ENCODE results near the gene IL22RA2. TPM values are rescaled to one million over a fixed set of nuclear protein-coding genes. Genes with fewer than 3 reads are reported as not detected.
"Not testable (repeated sequence)": the region's sequence is repeated elsewhere in the genome, so short reads cannot be mapped to it uniquely, and the experiment has no call there.

IL22RA2 gene
- total RNA-seq, 1 donor from 2014 or later: not detected

GRCh38 chr6:137213331-137213740 is 39.9 kb upstream of the IL22RA2 start:
- Histone ChIP-seq H3K4me3 (ENCODE audit: low read depth, low read length) (no peak overlapping the region), H3K27me3 (ENCODE audit: control insufficient read depth, insufficient read depth, low read length) (no peaks in the 10 kb centered on the region), H3K36me3 (ENCODE audit: control insufficient read depth, insufficient read depth, low read length) (peaks cover 3% of the 10 kb centered on the region)
- FAIRE-seq (no peak), DNase-seq (ENCODE audit: low read depth) (no peak)
- no peak for TF ChIP-seq CTCF (IDR thresholded peaks at IDR 0.05; ENCODE audit: insufficient read depth, low read length, severe bottlenecking)

- TF ChIP-seq CTCF (IDR thresholded peaks at IDR 0.05; ENCODE audit: insufficient read depth, low read length, severe bottlenecking): no peak
- H3K27me3 ChIP-seq (ENCODE audit: control insufficient read depth, insufficient read depth, low read length): no peaks in the 10 kb centered on the region
- H3K4me3 ChIP-seq (ENCODE audit: low read depth, low read length): no peak overlapping the region
- DNase-seq (ENCODE audit: low read depth): no peak
- FAIRE-seq: no peak
- peaks cover 3% of the 10 kb centered on the region for H3K36me3 ChIP-seq (ENCODE audit: control insufficient read depth, insufficient read depth, low read length)
Observed at GRCh38 chr6:137211910-137212309, 38.5 kb upstream of the IL22RA2 start.

- DNase-seq (ENCODE audit: low read depth): peak; percentile 12
- Histone ChIP-seq H3K36me3 (ENCODE audit: control insufficient read depth, insufficient read depth, low read length) (peaks cover 4% of the 10 kb centered on the region), H3K4me3 (ENCODE audit: low read depth, low read length) (no peak overlapping the region), H3K27me3 (ENCODE audit: control insufficient read depth, insufficient read depth, low read length) (no peaks in the 10 kb centered on the region)
- no peak for FAIRE-seq
- no peak for TF ChIP-seq CTCF (IDR thresholded peaks at IDR 0.05; ENCODE audit: insufficient read depth, low read length, severe bottlenecking)
Observed at GRCh38 chr6:137210903-137211302, 37.5 kb upstream of the IL22RA2 start.

- no peak for DNase-seq (ENCODE audit: low read depth)
- Histone ChIP-seq H3K36me3 (ENCODE audit: control insufficient read depth, insufficient read depth, low read length) (peaks cover 7% of the 10 kb centered on the region), H3K4me3 (ENCODE audit: low read depth, low read length) (no peak overlapping the region), H3K27me3 (ENCODE audit: control insufficient read depth, insufficient read depth, low read length) (no peaks in the 10 kb centered on the region)
- FAIRE-seq: no peak
- TF ChIP-seq CTCF (IDR thresholded peaks at IDR 0.05; ENCODE audit: insufficient read depth, low read length, severe bottlenecking): no peak
Observed at GRCh38 chr6:137208279-137208678, 34.8 kb upstream of the IL22RA2 start.

GRCh38 chr6:137207457-137207856 is 34.0 kb upstream of the IL22RA2 start:
- H3K36me3 ChIP-seq (ENCODE audit: control insufficient read depth, insufficient read depth, low read length); DNase-seq (ENCODE audit: low read depth); H3K27me3 ChIP-seq (ENCODE audit: control insufficient read depth, insufficient read depth, low read length); H3K4me3 ChIP-seq (ENCODE audit: low read depth, low read length); FAIRE-seq: not testable (repeated sequence)

GRCh38 chr6:137206577-137206976 is 33.1 kb upstream of the IL22RA2 start:
- DNase-seq (ENCODE audit: low read depth) (no peak), FAIRE-seq (no peak)
- H3K36me3 ChIP-seq (ENCODE audit: control insufficient read depth, insufficient read depth, low read length): peaks cover 7% of the 10 kb centered on the region
- no peak overlapping the region for H3K4me3 ChIP-seq (ENCODE audit: low read depth, low read length)
- H3K27me3 ChIP-seq (ENCODE audit: control insufficient read depth, insufficient read depth, low read length): no peaks in the 10 kb centered on the region
- no peak for TF ChIP-seq CTCF (IDR thresholded peaks at IDR 0.05; ENCODE audit: insufficient read depth, low read length, severe bottlenecking)
